Stimulated activated CD4-positive, alpha-beta T cell treated with anti-CD3 and anti-CD28 coated beads, Interleukin-4, amount 100 ng/mL, for 4 hours (primary cell): Measurements from ENCODE around the gene PACSIN2.
"Not testable (repeated sequence)": the region's sequence is repeated elsewhere in the genome, so short reads cannot be mapped to it uniquely, and the experiment has no call there.

Experiments
- DNase-seq, 2 experiments: peaks; one replicate each; pipeline ENCODE4 v3.0.0-alpha.2; 2020

PACSIN2 gene

DNA sequence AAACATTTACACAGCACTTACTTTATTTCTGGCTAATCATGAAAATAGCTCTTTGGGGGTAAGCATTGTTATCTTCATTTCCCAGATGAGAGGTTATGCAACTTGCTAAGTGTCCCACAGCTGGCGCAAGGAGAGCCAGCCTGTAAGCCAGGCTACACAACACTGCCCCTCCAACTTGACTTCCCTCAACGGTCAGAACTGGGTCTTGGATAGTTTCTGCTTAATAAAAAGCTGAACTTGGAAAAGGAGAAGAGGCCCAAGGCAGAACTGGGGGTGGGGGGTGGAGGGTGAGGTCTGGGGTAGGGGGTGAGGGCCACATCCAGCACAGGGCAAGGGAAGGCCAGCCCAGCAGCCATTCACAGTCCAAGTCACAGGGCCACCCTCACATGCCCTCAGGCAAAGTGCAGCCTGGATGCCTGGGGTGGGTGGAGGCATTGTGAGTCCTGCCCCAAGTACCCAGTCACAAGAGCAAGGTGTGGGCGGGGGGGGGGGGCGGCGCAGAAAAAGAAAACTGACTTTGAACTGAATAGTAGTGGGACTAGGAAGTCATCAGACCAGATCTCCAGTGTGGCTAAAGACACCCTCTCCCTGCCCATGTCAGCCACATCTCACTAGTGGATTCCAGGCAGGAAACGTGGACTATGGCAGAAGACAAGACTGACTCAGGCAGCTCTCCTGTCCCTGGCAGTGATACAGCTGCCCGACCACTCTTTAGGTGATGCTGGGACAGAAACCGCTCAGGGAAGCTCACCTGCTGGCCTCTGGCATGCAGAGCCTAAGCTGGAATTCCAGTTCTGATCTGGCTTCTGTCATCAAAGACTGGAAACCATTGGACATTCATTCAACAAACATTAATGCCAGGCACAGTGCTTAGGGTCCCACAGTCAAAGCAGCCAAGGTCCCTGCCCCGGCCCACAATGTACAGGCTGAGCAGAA lies 52.4 kb downstream of the PACSIN2 start:
- peak in 1 of 2 experiments; percentile 17 for DNase-seq

DNA sequence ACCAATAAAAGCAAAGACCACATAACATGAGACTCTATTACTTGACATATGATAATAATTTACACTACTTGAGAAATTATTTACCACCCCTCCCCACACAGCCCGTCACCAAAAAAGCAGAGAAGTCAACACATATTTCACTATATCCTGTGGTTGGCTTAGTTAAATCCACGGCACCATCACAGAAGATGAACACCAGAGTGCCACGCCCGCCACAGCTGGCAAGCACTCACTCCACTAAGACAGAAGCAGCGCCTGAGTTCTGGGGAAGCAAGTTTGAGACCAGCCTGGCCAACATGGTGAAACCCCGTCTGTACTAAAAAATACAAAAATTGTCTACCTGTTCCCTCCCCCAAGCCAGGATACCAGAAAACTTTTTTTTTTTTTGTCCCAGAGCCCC lies 53.1 kb downstream of the PACSIN2 start:
- no peak for DNase-seq

DNA sequence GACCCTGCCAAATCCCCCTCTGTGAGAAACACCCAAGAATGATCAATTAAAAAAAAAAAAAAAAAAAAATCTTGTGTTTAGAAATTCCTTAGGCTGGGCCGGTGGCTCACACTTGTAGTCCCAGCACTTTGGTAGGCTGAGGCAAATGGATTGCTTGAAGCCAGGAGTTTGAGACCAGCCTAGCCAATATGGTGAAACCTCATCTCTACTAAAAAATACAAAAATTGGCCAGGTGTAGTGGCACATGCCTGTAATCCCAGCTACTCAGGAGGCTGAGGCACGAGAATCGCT lies 53.6 kb downstream of the PACSIN2 start:
- DNase-seq: not testable (repeated sequence)

DNA sequence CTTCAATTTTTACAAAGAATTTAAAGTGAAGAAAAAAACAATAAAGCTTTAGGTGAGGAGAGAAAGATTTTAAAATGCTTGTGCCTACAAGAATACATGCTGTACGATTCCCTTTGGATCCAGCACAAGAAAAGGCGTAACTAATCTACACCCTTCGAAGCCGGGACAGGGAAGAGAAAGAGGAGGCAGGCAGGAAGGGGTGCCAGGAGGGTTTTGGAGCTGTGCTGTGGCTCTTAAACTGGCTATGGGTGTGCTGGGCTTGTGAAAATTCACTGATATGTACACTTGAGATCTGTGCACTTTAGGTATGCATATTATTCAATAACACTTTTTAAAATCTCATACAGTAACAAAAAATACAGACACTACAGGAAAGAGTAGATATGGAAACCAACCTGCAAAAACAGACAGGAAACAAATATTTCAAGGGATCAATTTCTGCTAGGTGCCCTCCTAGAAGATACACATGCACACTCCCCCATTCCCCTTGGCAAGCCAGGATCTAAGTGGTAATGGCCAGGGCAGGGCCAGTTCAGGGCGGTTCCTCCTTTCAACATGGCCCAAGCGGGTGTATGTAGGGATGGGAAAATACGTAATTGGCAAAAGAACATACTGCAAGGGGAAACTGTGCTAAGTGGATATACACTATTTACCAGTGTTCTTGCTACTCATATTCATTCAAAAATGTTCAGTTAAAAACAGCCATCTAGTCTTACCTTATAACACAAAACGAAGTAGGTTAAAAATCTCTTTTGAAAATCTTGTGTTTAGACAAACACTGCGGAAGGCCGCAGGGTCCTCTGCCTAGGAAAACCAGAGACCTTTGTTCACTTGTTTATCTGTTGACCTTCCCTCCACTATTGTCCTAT lies 54.2 kb downstream of the PACSIN2 start:
- DNase-seq: no peak

DNA sequence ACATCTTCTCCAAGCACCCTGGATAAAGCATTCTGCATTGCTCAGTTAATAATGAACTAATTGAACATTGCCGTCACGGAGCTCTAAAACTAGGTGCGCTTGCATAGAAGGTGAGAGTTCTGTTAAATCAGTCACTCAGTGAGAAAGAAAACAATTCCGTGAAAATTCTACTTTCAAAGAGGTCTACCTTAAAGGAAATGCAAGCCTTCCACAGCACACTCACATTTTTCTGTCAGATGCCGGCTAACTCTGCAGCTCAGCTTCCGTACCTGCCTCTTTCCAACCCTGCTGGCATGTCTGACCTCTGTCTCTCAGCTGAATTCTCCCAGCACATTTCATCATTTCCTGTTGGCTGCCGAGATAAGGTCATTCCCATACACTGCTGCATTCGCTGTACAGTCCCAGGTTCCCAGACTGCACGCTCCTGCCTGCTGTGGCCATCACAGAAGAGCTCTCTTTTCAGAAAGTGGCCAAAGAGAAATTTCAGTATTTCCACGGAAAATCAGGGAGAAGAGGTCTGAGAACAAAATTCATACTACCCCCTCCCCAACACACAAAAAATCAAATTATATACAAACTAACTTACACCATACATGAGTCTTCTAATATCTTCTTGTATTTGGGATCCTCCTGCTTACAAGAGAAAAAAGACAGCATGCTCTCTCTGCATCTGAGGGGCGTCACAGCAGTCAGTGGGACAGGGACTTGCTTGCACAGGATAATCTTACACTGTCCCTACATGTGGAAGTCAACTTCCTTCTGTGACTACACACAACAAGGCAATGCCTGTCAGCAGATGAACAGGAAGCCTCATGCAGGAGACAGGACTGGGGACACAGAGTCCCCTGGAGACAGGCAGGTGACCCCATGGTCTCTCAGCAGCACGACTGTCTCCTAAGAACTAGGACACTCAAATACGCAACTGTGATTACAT lies 55.1 kb downstream of the PACSIN2 start:
- no peak for DNase-seq

DNA sequence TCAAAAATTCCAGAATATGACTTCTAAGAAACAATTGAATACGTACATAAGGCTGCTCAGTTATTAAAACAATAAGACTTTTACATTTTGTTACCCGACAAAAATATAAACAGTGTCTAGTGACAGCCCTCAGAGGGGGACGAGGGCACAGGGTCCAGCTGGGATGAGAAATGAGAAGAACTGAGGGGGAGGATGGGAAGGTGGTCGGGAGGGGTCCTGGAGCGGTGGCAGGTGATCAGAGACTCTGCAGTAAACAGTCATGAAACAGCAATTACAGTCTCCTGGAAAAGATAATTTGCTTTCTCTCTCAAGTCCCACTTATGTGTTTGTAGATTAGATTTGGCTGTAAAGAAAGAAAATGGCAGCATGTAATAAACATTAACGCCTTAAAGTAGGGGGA lies 56.0 kb downstream of the PACSIN2 start:
- DNase-seq: no peak

DNA sequence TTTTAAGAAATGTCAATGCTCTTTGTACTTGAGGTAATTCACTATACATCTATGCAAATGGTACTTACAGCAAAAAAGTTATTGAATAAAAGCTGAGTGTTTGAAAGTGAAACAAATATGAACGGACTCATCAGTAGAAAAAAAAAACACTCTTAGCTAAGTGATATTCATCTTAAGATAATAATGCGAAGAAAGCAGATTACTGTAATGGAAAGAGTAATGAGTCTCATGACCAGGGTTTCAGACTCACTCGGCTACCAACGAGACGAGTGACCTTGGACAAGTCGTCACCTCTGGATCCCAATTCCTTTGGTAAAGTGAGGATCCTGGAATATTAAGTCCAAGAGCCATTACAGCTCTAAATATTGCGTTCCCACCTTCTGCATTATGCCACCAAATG lies 57.0 kb downstream of the PACSIN2 start:
- DNase-seq: no peak

DNA sequence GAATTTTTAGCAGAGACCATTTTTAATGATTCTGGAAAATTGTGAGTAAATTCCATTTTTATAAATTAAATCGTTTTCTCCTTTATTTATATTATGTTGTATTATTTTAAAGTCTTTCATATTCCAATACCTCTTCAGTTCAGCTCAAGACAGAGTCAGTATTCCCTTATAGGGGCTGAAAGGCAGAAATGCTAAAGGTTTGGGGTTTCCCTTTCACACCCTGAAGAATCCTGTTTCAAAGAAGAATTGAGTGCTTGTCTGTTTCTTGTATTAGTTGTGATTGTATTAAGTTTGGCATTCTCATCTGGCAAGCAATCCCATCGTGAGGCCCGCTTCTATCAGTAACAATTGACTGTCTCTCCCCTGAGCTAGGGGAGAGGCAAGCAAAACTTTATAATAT lies 57.4 kb downstream of the PACSIN2 start:
- DNase-seq: no peak

DNA sequence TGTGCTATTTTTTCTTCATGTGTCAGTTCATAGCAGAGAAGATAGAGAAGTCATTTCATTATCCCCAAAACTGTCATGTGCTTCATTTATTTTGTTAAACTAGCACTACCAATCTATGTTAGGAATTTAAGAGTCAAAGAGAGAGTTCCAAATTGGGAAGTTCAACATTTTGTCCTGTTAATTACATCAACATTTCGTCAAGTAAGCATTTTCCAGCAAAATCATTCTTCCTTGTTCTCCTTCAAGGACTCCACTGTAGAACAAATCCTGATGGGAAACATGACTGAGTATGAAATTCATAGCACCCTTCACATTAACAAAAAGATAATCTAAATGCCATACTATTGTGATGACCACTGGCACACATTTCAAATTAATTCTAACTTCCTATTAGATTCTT lies 59.1 kb downstream of the PACSIN2 start:
- DNase-seq: no peak

DNA sequence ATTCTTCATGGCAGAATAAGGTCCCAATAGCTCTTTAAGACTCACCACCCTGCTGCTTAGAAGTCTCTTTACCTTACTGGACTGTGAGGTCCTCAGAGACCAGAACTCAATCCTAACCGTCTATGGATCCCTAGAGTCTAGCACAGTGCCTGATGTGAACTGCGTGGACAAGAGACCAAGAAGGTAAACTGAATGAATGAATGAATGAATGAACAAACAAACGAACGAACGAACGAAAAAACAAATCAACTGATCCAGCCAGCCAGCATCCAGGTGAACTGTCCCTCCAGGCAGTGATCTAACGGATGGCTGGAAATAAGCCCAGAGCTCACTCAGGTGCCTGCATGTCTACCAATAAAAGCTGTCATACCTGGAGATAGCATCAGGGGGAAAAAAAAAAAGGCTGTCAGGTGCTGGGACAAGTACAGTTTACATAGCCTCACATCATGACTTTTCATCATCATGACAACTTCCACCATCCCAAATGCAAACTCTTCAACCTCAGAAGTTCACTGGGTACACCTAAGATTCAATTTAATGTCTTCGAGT lies 59.8 kb downstream of the PACSIN2 start:
- no peak for DNase-seq

DNA sequence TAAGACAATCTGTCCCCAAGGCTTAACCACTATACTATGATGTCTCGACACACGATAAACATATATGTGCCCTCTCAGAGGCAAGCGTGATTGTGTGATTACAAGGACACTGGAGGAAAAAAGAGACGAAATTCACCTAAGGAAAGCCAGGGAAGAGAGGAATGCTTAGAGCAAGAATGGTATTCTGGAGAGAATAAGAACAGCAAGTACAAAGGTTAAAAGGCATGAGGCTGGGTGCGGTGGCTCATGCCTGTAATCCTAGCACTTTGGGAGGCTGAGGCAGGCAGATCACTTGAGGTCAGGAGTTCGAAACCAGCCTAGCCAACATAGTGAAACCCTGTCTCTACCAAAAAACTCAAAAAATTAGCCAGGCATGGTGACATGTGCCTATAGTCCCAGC lies 61.2 kb downstream of the PACSIN2 start:
- DNase-seq: not testable (repeated sequence)

DNA sequence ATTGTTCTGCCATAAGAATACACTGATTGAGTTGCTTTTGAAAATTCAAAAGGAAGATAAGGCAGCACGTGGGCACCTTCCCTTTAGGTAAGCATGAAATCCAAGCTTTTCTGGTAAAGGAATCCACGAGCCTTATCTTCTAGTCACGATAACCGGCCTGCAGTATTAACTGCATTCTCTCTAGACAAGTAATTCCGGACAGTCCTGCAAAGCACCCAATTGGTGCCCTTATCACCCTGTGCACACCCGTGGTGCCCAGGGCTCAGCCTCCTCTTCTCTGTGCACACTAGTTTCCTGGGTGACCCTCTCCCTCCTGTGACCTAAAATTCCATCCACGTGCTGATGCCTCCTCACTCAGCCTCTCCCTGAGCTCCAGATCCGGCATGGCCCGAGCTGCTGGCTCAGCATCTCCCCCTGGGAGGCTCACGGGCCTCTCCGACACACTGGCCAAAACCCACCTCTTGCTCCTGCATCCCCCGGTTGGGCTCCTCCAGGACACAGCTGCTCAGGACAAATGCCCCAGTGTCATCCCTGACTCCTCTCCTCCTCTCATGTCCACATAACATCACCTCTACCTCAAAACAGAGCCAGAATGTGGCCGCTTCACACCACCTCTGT lies 63.7 kb downstream of the PACSIN2 start:
- DNase-seq: no peak

DNA sequence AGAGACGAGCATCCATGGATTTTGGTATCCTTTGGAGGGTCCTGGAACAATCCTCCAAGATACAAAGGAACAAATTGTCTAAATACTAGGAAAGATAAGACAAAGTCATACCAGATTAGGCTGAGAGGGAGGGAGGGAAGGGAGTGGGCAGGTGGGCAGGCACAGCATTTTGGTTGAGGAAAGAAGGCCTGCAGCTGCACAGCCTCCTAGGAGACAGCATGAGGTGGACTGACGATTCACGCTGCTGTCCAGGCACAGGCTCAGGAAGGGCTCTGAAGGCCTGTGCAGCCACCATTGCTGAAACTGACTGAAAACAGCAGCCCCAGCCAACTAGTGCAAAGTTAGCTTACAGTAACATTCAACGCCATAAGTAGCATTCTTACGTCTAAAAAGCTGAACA lies 64.7 kb downstream of the PACSIN2 start:
- no peak for DNase-seq

DNA sequence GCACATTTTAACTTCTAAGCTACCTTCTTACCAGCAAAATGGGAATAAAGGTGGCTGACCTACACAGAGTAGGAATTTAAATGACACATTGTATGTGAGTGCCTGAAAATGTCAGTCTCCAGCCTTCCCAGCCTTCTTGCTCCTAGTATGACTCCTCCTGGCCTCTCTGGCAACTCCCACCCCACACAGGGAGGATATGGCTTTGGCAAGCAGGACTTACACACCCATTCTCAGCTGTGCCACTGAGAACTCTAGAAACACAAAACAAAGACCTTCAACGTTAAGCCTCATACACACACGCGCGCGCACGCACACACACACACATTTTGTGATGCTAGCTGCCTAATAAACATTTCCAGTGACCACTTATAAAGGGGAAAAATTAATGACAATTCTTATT lies 65.8 kb downstream of the PACSIN2 start:
- DNase-seq: no peak

DNA sequence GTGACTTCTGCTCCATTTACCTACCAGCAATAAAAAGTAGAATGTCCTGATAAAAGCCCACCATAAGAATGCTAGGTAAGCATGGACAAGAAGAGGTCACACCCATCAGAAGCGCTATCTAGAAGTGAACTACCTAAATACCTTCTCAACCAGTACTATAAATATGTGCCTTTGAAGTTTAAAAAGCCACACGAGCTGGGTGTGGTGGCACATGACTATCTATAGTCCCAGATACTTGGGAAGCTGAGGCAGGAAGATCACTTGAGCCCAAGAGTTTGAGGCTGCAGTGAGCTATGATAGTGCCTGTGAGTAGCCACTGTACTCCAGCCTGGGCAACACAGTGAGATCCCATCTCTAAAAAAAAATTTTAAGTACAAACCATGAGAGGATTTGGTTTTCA lies 66.7 kb downstream of the PACSIN2 start:
- DNase-seq: no peak

DNA sequence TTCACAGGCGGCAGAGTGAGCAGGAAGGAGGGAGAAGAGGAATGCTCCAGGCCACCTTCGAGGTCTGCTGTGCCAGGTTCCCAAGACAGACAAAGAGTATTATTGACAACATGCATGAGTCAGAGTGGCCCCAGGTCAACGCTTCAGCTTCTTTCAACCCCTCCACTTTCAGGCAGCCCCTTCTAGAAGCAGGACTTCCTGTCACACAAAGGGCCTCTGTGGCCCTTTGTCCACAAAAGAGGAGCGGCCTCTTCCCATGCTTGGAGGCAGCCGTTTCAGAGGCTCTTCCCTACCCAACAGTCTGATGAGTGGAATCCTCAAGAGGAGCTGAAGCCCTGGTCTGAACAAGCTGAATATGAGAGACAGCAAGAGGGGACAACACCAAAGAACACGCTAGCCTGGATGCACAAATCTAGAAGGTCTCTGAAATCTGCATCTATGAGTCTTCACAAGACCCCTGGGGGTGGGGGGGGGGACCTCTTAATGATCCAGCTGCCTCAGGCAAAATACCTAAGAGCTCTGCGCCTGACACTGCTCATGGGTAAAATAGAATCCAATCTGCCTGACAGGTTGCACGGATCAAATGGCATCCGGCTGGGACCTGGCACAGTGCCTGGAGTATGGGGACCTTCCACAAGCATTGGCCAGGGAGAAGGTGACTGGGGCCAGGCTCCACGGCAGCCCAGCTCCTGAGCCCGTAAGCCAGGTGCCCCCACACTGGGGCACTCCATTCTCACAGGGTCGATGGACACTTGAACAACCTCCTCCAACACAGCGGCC lies 67.5 kb downstream of the PACSIN2 start:
- no peak for DNase-seq

DNA sequence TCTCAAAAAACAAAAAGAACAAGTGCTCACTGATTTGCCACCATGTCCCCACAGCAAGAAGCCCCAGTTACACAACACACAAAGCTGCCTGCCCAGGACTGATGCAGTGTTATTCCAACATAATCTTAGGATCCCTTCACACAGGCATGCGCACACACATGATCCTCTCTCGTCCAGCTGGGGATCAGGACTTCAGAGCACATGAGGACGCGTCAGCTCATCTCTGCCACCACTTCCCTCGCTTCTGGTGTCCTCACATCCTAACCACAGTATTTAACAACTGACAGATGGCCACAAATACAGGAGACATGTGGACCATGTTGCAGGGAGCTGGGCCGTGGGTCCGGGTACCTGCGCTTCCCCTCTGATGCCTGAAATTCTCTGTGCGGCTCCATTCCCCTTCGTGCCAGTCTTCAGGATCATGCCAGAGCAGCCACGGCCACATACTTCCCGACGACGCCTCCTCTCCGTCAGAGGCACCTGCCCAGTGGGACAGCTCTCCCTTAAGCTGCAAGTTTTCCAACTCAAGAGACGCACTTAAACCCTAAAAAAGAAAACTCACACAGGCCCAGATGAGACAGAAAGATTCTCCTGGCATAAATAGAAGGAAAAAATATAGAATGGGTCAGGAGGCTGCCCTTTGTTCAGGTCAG lies 68.3 kb downstream of the PACSIN2 start:
- no peak for DNase-seq

DNA sequence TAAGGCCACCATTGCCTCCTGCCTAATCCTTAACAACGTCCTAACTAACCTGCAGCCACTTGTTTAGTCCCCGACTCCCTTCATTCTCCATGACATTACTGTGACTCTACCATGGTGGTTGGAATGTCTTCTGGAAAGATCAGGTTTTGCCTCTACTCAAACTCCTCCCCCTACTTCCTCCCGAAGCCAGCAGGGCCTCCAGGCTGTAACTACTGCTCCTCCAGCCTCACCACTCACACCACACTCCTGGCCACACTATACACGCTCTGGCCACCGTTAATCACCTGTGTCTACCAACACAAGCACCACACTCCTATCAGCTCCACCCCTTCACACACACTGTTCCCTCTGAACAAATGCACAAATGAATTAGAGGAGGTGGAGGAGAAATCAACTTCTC lies 69.2 kb downstream of the PACSIN2 start:
- DNase-seq: no peak

DNA sequence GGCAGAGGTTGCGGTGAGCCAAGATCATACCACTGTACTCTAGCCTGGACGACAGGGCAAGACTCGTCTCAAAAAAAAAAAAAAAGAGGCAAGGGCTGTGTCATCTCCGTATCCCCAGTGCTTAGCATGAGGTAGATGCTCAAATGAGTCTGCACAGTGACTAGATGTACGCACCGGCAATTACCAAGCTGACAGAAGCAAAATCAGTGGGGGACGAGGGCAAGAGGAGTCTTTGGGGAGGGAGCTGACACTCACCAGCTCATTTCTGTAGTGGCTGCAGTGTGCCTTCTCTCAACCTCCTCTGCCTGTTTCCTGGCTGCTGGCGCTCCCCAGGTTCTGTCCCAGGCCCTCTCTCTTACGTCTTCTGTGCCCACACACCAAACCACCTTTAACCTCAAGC lies 69.9 kb downstream of the PACSIN2 start:
- no peak for DNase-seq

DNA sequence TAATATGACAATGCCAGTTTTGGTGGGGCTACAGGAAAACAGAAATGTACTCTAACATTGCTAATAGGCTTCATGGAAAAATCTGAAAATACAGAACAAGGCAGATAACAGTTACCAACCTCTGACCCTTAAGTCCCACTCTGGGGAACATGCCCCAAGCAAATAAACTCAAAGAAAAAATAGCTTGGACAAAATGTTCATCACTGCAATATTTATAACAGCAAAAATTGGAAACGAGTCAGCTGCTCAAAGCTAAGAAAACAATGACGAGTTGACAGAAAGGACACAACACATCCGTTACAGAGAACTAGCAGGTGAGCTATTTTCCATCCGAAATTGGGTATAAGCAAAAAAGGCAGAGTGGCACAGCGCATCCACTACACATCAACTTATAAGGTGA lies 70.5 kb downstream of the PACSIN2 start:
- no peak for DNase-seq

DNA sequence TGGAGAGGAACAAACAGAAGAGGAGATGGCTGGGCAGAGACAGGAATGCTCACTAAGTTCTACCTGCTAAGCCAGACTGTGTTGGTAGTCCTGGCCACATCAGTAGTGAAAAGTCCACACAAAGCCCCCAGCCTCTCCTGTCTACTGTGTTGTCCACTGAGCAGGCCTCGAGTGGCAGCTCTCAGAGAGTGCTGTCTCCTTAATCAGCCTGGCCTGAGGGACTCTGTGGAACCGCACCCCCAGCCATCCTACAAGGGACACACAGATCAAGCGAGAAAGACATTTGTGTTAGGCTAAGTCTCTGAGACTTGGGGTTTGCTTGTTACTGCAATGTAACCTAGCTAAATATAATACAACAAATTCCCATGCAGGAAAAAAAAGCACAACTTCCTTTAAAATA lies 71.0 kb downstream of the PACSIN2 start:
- DNase-seq: no peak
